ENCODE data around the gene ENTPD1. TPM values are rescaled to one million over a fixed set of nuclear protein-coding genes. Genes with fewer than 3 reads are reported as not detected.

The ENTPD1 gene
- polyA plus RNA-seq, 1 donor (not counting 4 experiments of a cell fraction or from before 2014, with no cell fraction given) = 0.03 TPM

DNA sequence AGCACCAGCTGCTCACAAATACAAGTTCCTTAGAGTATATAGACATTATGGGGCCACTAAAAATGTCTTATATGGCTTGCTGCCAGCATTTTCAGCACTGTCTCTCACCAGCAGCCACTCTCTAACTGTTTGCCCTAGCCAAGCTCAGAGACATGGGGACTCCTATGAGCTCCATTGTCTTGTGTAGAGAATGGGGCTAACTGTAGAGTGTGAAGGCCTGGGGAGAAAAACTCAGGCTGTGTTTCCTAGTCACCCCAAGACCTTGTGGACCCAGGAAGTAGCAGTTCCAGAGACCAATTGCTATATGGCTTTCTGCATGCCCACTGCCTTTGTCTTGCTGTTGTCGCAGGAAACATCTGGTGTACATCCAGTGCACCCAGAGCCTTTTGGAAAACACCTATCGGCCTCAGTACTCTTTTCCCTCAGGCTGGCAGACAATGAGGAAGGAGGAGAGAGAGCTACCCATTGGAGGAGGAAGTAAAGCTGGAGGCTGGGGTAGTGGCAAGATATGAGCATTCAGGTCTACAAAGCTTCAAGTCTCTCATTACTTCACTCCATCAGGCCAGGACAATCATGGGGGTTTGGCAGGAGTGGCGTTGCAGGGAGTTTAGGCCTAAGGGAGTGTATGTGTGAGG lies 28.4 kb downstream of the ENTPD1 start:
- dilution Hi-C loops (cut with MboI; ENCODE audit: extremely low pct_ligation_motif_present, low sequenced_read_pairs) = no loop called here
- H4K20me1 ChIP-seq (ENCODE audit: control insufficient read depth, extremely low read depth, insufficient read depth, low read length) = no peaks in the 10 kb centered on the region
- FAIRE-seq (no peak), DNase-seq (ENCODE audit: low read depth, low spot score) (no peak)
- H3K9me1 ChIP-seq (ENCODE audit: control insufficient read depth, extremely low read depth, insufficient read depth, low read length) = no peaks in the 10 kb centered on the region
- no peaks in the 10 kb centered on the region for H3K36me3 ChIP-seq (ENCODE audit: control insufficient read depth in 2 of 2, extremely low read depth in 1 of 2, insufficient read depth in 2 of 2, low read length in 2 of 2)
- H3K4me1 ChIP-seq (ENCODE audit: control insufficient read depth, extremely low read depth, insufficient read depth, low read length) = no peaks in the 10 kb centered on the region
- H3K4me2 ChIP-seq (ENCODE audit: control insufficient read depth, extremely low read depth, insufficient read depth, low read depth, low read length) = no peak overlapping the region
- H3K9me3 ChIP-seq (ENCODE audit: control insufficient read depth, low read depth, low read length) = no peaks in the 10 kb centered on the region
- H3K79me2 ChIP-seq (ENCODE audit: control insufficient read depth, insufficient read depth, low read length) = no peaks in the 10 kb centered on the region
- H3K9ac ChIP-seq (ENCODE audit: control insufficient read depth, extremely low read depth, insufficient read depth, low read length) = no peak overlapping the region
- H3K27ac ChIP-seq (ENCODE audit: control insufficient read depth, insufficient read depth, low read length) = no peak overlapping the region
- H3K27me3 ChIP-seq (ENCODE audit: control insufficient read depth, extremely low read depth, insufficient read depth, low read length) = no peaks in the 10 kb centered on the region
- TF ChIP-seq EZH2 (IDR thresholded peaks at IDR 0.05; ENCODE audit: low read length) = no peak
- TF ChIP-seq CTCF (optimal IDR thresholded peaks at IDR 0.05 in 1 of 3, IDR thresholded peaks at IDR 0.05 in 1 of 3, conservative IDR thresholded peaks at IDR 0.05 in 1 of 3; ENCODE audit: extremely low read depth in 1 of 3, insufficient read depth in 2 of 3, low read length in 3 of 3) = no peak
- no peak overlapping the region for H2AFZ ChIP-seq (ENCODE audit: control insufficient read depth, low read length)
- no peak overlapping the region for H3K4me3 ChIP-seq (ENCODE audit: control insufficient read depth in 2 of 3, extremely low read depth in 1 of 3, insufficient read depth in 2 of 3, low read depth in 1 of 3, low read length in 3 of 3)

DNA sequence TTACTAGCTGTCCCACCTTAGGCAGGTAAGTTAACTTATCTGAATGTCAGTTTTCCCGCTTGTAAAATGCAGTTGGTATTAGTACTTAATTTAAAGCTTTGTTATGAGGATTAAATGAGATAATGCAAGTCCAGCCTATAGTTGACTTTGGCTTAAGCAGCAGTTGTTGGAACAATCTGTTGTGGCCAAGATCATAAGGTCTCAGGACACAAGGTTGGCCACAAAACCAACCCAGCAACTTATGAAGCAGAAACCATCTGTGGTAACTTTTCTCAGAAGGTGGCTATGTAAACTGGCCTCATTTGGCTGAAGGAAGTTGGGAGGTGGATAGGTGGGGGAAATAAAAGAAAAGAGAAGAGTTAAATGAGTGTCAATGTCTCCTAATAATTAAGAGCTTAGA lies 29.4 kb downstream of the ENTPD1 start:
- Histone ChIP-seq H3K4me3 (ENCODE audit: control insufficient read depth in 2 of 3, extremely low read depth in 1 of 3, insufficient read depth in 2 of 3, low read depth in 1 of 3, low read length in 3 of 3) (no peak overlapping the region), H4K20me1 (ENCODE audit: control insufficient read depth, extremely low read depth, insufficient read depth, low read length) (no peaks in the 10 kb centered on the region), H3K9me3 (ENCODE audit: control insufficient read depth, low read depth, low read length) (no peaks in the 10 kb centered on the region), H3K9me1 (ENCODE audit: control insufficient read depth, extremely low read depth, insufficient read depth, low read length) (no peaks in the 10 kb centered on the region), H3K9ac (ENCODE audit: control insufficient read depth, extremely low read depth, insufficient read depth, low read length) (no peak overlapping the region), H3K79me2 (ENCODE audit: control insufficient read depth, insufficient read depth, low read length) (no peaks in the 10 kb centered on the region), H3K4me2 (ENCODE audit: control insufficient read depth, extremely low read depth, insufficient read depth, low read depth, low read length) (no peak overlapping the region), H3K27ac (ENCODE audit: control insufficient read depth, insufficient read depth, low read length) (no peak overlapping the region), H3K36me3 (ENCODE audit: control insufficient read depth in 2 of 2, extremely low read depth in 1 of 2, insufficient read depth in 2 of 2, low read length in 2 of 2) (no peaks in the 10 kb centered on the region), H2AFZ (ENCODE audit: control insufficient read depth, low read length) (no peak overlapping the region), H3K27me3 (ENCODE audit: control insufficient read depth, extremely low read depth, insufficient read depth, low read length) (no peaks in the 10 kb centered on the region), H3K4me1 (ENCODE audit: control insufficient read depth, extremely low read depth, insufficient read depth, low read length) (no peaks in the 10 kb centered on the region)
- FAIRE-seq (no peak), DNase-seq (ENCODE audit: low read depth, low spot score) (no peak)
- dilution Hi-C loops (cut with MboI; ENCODE audit: extremely low pct_ligation_motif_present, low sequenced_read_pairs) = no loop called here
- TF ChIP-seq EZH2 (IDR thresholded peaks at IDR 0.05; ENCODE audit: low read length) (no peak), CTCF (optimal IDR thresholded peaks at IDR 0.05 in 1 of 3, IDR thresholded peaks at IDR 0.05 in 1 of 3, conservative IDR thresholded peaks at IDR 0.05 in 1 of 3; ENCODE audit: extremely low read depth in 1 of 3, insufficient read depth in 2 of 3, low read length in 3 of 3) (no peak)

All from keratinocyte (primary cell).